Measurements from ENCODE around the gene CFAP46.

Gene CFAP46

GRCh38 chr10:132764108-132764507 lies 178.3 kb downstream of the CFAP46 start:
- DNase-seq, result no peak

- no peak for DNase-seq
These were observed 178.8 kb downstream of the CFAP46 start for GRCh38 chr10:132763545-132763944.

DNA sequence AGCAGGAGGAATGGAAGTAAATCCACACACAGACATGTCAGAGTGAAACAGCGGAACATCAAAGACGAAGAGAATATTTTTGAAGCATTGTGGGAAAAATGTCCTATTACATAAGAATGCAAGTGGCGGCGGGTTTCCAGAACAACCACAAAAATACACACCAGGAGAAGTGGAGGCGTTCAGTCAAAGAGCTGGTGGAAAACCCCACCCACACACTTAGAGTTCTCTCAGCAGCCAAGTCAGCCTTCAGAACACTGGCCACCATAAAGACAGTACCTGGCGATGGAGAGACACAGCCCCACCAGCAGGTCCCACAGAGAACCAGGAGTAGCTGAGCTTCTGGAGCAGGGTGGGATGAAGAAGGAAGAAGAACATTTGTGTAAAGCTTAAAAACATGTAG lies 180.1 kb downstream of the CFAP46 start:
- no peak for DNase-seq

- no peak for DNase-seq
These were observed 180.8 kb downstream of the CFAP46 start for GRCh38 chr10:132761395-132762060.

GRCh38 chr10:132758865-132759264 lies 183.5 kb downstream of the CFAP46 start:
- DNase-seq, result no peak
